GM06990 (cell line): ENCODE measurements around the gene PSMA8.
"Not testable (repeated sequence)": the region's sequence is repeated elsewhere in the genome, so short reads cannot be mapped to it uniquely, and the experiment has no call there.

Source experiments
- DNase-seq: peaks from one replicate; pipeline ENCODE4 v3.0.0-alpha.2; 2011; ENCODE audit not compliant: insufficient read length; ENCODE audit errors: extremely low read depth
- H3K27me3 ChIP-seq: replicated peaks from 2 replicates; pipeline ENCODE4 v1.6.0; 2011; ENCODE audit warnings: low read length; ENCODE audit not compliant: control insufficient read depth, insufficient read depth
- H3K36me3 ChIP-seq: 2 replicates; pipeline ENCODE4 v1.5.1; 2011; ENCODE audit warnings: low read length; ENCODE audit not compliant: control insufficient read depth, insufficient read depth
- H3K4me3 ChIP-seq: replicated peaks from 2 replicates; pipeline ENCODE4 v1.5.1; 2011; ENCODE audit warnings: low read depth, mild to moderate bottlenecking, control low read depth, low read length
- TF ChIP-seq, protein P1 (sequence below): IDR thresholded peaks from 2 replicates; pipeline ENCODE4 v1.5.1; 2011; ENCODE audit warnings: low read length, control low read depth, mild to moderate bottlenecking, inconsistent platforms; ENCODE audit not compliant: insufficient read depth, poor library complexity, severe bottlenecking

PSMA8 gene

DNA sequence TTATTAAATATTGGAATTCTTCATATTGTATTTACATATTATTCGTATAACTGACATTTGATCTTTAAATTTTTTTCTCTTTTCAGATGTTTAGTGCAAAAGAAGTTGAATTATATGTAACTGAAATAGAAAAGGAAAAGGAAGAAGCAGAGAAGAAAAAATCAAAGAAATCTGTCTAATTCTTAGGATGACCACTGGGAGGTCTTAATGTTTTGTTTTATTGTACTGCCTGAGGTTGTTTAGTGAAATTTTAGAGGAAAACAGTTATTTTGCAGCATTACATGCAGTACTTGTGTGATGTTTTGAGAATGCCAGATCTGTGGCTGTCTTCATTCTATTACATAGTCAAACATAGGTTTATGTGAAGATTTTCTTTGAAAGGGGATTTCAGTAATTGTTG lies 58.6 kb downstream of the PSMA8 start:
- no peak for DNase-seq
- Histone ChIP-seq H3K27me3 (no peaks in the 10 kb centered on the region), H3K36me3 (no peaks in the 10 kb centered on the region), H3K4me3 (no peak overlapping the region)
- TF ChIP-seq, protein P1, sequence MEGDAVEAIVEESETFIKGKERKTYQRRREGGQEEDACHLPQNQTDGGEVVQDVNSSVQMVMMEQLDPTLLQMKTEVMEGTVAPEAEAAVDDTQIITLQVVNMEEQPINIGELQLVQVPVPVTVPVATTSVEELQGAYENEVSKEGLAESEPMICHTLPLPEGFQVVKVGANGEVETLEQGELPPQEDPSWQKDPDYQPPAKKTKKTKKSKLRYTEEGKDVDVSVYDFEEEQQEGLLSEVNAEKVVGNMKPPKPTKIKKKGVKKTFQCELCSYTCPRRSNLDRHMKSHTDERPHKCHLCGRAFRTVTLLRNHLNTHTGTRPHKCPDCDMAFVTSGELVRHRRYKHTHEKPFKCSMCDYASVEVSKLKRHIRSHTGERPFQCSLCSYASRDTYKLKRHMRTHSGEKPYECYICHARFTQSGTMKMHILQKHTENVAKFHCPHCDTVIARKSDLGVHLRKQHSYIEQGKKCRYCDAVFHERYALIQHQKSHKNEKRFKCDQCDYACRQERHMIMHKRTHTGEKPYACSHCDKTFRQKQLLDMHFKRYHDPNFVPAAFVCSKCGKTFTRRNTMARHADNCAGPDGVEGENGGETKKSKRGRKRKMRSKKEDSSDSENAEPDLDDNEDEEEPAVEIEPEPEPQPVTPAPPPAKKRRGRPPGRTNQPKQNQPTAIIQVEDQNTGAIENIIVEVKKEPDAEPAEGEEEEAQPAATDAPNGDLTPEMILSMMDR = no peak

DNA sequence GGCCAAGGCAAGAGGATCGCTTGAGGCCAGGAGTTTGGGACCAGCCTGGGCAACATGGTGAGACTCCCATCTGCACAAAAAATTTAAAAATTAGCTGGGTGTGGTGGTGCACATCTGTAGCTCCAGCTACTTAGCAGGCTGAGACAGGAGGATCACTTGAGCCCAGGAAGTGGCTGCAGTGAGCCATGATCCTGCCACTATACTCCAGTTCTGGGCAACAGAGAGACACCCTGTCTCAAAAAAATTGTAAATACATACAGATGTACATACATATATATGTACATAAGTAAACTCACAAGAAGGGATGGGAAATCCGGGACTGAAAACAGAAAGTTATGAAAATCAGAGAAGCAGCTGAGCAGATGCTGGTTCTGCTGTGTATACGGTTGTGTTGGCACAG lies 62.9 kb downstream of the PSMA8 start:
- no peaks in the 10 kb centered on the region for H3K36me3 ChIP-seq
- DNase-seq = no peak
- TF ChIP-seq, protein P1 = no peak
- H3K4me3 ChIP-seq = no peak overlapping the region
- H3K27me3 ChIP-seq = no peaks in the 10 kb centered on the region

DNA sequence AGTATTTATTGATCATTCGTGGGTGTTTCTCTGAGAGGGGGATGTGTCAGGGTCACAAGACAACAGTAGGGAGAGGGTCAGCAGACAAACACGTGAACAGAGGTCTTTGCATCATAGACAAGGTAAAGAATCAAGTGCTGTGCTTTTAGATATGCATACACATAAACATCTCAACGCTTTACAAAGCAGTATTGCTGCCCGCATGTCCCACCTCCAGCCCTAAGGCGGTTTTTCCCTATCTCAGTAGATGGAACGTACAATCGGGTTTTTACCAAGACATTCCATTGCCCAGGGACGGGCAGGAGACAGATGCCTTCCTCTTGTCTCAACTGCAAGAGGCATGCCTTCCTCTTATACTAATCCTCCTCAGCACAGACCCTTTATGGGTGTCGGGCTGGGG lies 68.3 kb downstream of the PSMA8 start:
- not testable (repeated sequence) for H3K36me3 ChIP-seq, H3K4me3 ChIP-seq, H3K27me3 ChIP-seq, DNase-seq

DNA sequence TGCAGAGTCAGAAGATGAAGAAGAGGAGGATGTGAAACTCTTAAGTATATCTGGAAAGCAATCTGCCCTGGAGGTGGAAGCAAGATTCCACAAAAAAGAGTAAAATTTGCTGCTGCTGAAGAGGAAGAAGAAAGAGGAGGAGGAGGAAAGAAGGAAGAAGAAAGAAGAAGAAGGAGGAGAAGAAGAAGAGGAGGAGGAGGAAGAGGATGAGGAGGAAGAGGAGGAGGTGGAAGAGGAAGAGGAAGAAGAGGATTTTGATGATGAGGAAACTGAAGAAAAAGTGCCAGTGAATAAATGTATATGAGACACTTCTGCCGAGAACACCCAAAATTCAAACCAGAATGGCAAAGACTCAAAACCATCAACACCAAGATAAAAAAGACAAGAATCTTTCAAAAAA lies 71.6 kb downstream of the PSMA8 start:
- Histone ChIP-seq H3K27me3 (no peaks in the 10 kb centered on the region), H3K4me3 (no peak overlapping the region), H3K36me3 (no peaks in the 10 kb centered on the region)
- DNase-seq = no peak
- TF ChIP-seq, protein P1 = no peak

DNA sequence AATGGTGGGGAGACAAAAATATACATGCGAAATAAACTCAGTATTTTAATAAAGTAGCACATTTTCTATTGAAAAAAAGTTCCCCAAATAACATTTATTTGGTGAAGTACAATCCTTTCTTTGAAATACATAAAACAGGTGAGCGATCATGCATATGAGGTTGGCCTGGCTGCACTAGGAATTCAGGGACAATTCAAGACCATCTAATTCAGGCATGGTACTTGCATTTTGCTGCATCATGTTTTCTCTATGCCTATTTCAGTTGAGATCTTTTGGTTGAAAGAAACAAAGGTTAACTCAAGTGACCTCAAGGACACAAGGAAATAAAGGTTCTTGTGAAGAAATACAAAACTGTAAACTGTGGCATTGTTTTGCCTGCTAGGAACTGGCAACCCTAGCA lies 72.8 kb downstream of the PSMA8 start:
- no peak for DNase-seq
- Histone ChIP-seq H3K27me3 (no peaks in the 10 kb centered on the region), H3K4me3 (no peak overlapping the region), H3K36me3 (no peaks in the 10 kb centered on the region)
- TF ChIP-seq, protein P1 = no peak

DNA sequence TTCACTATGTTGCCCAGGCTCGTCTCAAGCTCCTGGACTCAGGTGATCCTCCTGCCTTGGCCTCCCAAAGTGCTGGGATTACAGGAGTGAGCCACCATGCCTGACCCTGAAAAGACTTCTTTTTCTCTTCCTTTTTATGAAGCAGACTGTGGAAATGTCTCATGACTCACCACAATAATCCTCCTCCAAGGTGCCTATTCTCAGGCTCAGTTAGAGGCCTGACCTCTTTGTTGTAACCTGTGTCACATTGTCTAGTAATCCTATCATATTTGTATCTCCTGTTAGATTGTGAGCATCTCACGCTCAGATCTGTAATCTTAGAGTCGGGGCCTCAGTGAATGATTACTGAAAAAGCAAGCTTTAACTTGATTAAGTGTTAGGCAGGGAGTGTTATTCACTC lies 74.3 kb downstream of the PSMA8 start:
- DNase-seq = no peak
- Histone ChIP-seq H3K27me3 (no peaks in the 10 kb centered on the region), H3K4me3 (no peak overlapping the region), H3K36me3 (no peaks in the 10 kb centered on the region)
- TF ChIP-seq, protein P1 = no peak
